Loucy (cell line): ENCODE data around the gene GIPC3.
A peak's percentile ranks its signal among the peaks of the same experiment; 100 is the strongest.

Source experiments
- H2AFZ ChIP-seq: fragments of 200-600 bp; sonication (generic); 2 replicates; pipeline ENCODE4 v1.6.0; 2016; ENCODE audit warnings: antibody characterized with exemption, mild to moderate bottlenecking, low read length, moderate library complexity
- H3F3A ChIP-seq: fragments of 200-600 bp; 2 replicates; pipeline ENCODE4 v1.6.0; 2016; ENCODE audit warnings: antibody characterized with exemption, low read depth, mild to moderate bottlenecking
- H3K27me3 ChIP-seq: fragments of 200-600 bp; sonication (generic); 2 replicates; pipeline ENCODE4 v1.6.1; 2014; ENCODE audit warnings: low read length, mild to moderate bottlenecking; ENCODE audit not compliant: insufficient read depth, poor library complexity, severe bottlenecking
- H3K36me3 ChIP-seq: fragments of 200-600 bp; sonication (generic); 2 replicates; pipeline ENCODE4 v1.6.1; 2016; ENCODE audit warnings: low read length; ENCODE audit not compliant: insufficient read depth
- H3K4me1 ChIP-seq: fragments of 200-600 bp; sonication (generic); 2 replicates; pipeline ENCODE4 v1.5.1; 2014; ENCODE audit warnings: low read length, mild to moderate bottlenecking; ENCODE audit not compliant: insufficient read depth, poor library complexity, severe bottlenecking
- H3K4me2 ChIP-seq: fragments of 200-600 bp; sonication (generic); 2 replicates; pipeline ENCODE4 v1.6.0; 2014; ENCODE audit warnings: antibody characterized with exemption, low read length, low read depth, mild to moderate bottlenecking; ENCODE audit not compliant: poor library complexity, severe bottlenecking
- H3K4me3 ChIP-seq: fragments of 200-600 bp; sonication (generic); 2 replicates; pipeline ENCODE4 v1.5.1; 2014; ENCODE audit warnings: low read length, mild to moderate bottlenecking, mixed read lengths; ENCODE audit not compliant: poor library complexity, severe bottlenecking
- H3K79me2 ChIP-seq: fragments of 200-600 bp; sonication (generic); 2 replicates; pipeline ENCODE4 v1.6.1; 2014; ENCODE audit warnings: low read length; ENCODE audit not compliant: insufficient read depth
- H3K9ac ChIP-seq: fragments of 200-600 bp; sonication (generic); 2 replicates; pipeline ENCODE4 v1.6.0; 2014; ENCODE audit warnings: mild to moderate bottlenecking, low read depth, low read length, moderate library complexity; ENCODE audit not compliant: poor library complexity, severe bottlenecking
- H3K9me2 ChIP-seq: fragments of 200-600 bp; sonication (generic); replicated peaks from 2 replicates; pipeline ENCODE4 v1.6.1; 2016; ENCODE audit warnings: low read depth, low read length, mixed read lengths
- H3K9me3 ChIP-seq: fragments of 200-600 bp; sonication (generic); 2 replicates; pipeline ENCODE4 v1.6.1; 2014; ENCODE audit warnings: mild to moderate bottlenecking, antibody characterized with exemption, low read length, low read depth; ENCODE audit not compliant: insufficient read depth
- H4K20me1 ChIP-seq: fragments of 200-600 bp; sonication (generic); 2 replicates; pipeline ENCODE4 v1.6.0; 2014; ENCODE audit warnings: antibody characterized with exemption, low read length, mild to moderate bottlenecking; ENCODE audit not compliant: insufficient read depth, poor library complexity, severe bottlenecking
- CTCF ChIP-seq: fragments of 200-600 bp; sonication (generic); conservative IDR thresholded peaks from 2 replicates; pipeline ENCODE4 v1.5.1; 2014; ENCODE audit warnings: mild to moderate bottlenecking, antibody characterized with exemption, low read length
- EZH2phosphoT487 ChIP-seq: fragments of 200-600 bp; IDR thresholded peaks from 2 replicates; pipeline ENCODE4 v1.6.1; 2018; ENCODE audit warnings: antibody characterized with exemption, mild to moderate bottlenecking, moderate library complexity, borderline replicate concordance

The GIPC3 gene

GRCh38 chr19:3603121-3603811 is 18.0 kb downstream of the GIPC3 start:
- no peaks in the 10 kb centered on the region for H3K27me3 ChIP-seq
- no peaks in the 10 kb centered on the region for H3K9me2 ChIP-seq
- H3K4me3 ChIP-seq = no peak overlapping the region
- no peaks in the 10 kb centered on the region for H4K20me1 ChIP-seq
- no peaks in the 10 kb centered on the region for H3K79me2 ChIP-seq
- no peaks in the 10 kb centered on the region for H3K9me3 ChIP-seq
- no peak for TF ChIP-seq EZH2phosphoT487
- TF ChIP-seq CTCF = no peak
- H3K4me1 ChIP-seq = peaks cover 7% of the 10 kb centered on the region
- H3K9ac ChIP-seq = no peak overlapping the region
- H3F3A ChIP-seq = no peaks in the 10 kb centered on the region
- H3K4me2 ChIP-seq = no peak overlapping the region
- no peaks in the 10 kb centered on the region for H3K36me3 ChIP-seq
- H2AFZ ChIP-seq = no peak overlapping the region

- Histone ChIP-seq H3K4me1 (peaks cover 7% of the 10 kb centered on the region), H3K9ac (no peak overlapping the region), H3K79me2 (no peaks in the 10 kb centered on the region), H3F3A (no peaks in the 10 kb centered on the region), H3K4me3 (peak overlapping the region; percentile 14), H3K9me2 (no peaks in the 10 kb centered on the region), H3K27me3 (no peaks in the 10 kb centered on the region), H2AFZ (peak overlapping the region; percentile 62; the same call in 1 of the 2 replicates), H4K20me1 (no peaks in the 10 kb centered on the region), H3K9me3 (no peaks in the 10 kb centered on the region), H3K36me3 (no peaks in the 10 kb centered on the region), H3K4me2 (peak overlapping the region; percentile 45)
- no peak for TF ChIP-seq CTCF
- TF ChIP-seq EZH2phosphoT487 = no peak
Measured at GRCh38 chr19:3604227-3604986, 19.1 kb downstream of the GIPC3 start.

- Histone ChIP-seq H3K36me3 (no peaks in the 10 kb centered on the region), H3K79me2 (no peaks in the 10 kb centered on the region), H3K9me3 (no peaks in the 10 kb centered on the region), H3K4me1 (peaks cover 7% of the 10 kb centered on the region), H4K20me1 (no peaks in the 10 kb centered on the region), H2AFZ (peak overlapping the region; percentile 62; the same call in 1 of the 2 replicates), H3K4me2 (peak overlapping the region; percentile 45), H3K9me2 (no peaks in the 10 kb centered on the region), H3K27me3 (no peaks in the 10 kb centered on the region), H3F3A (no peaks in the 10 kb centered on the region), H3K4me3 (peak overlapping the region; percentile 14), H3K9ac (no peak overlapping the region)
- no peak for TF ChIP-seq EZH2phosphoT487
- TF ChIP-seq CTCF = no peak
Measured at GRCh38 chr19:3604987-3605343, 19.7 kb downstream of the GIPC3 start.
